Mesenchymal stem cell (in vitro differentiated cells and primary cell): Measurements from ENCODE around the gene SIM2.

ENCODE experiments used
- DNase-seq: peaks from one replicate; pipeline ENCODE4 v3.0.0-alpha.2; 2013
- H2AFZ ChIP-seq: one replicate; pipeline ENCODE4 v1.6.1; 2013; ENCODE audit warnings: low read depth, mild to moderate bottlenecking, control low read depth, inconsistent platforms, low read length, moderate library complexity
- H2AK5ac ChIP-seq: 2 replicates; pipeline ENCODE4 v1.6.1; 2013; ENCODE audit warnings: low read length, moderate library complexity, mild to moderate bottlenecking, inconsistent platforms; ENCODE audit not compliant: severe bottlenecking
- H2BK120ac ChIP-seq: one replicate; pipeline ENCODE4 v1.6.1; 2013; ENCODE audit warnings: low read depth, mild to moderate bottlenecking, inconsistent platforms, low read length, moderate library complexity
- H2BK12ac ChIP-seq, 2 experiments: one replicate each; pipeline ENCODE4 v1.6.1; 2013; ENCODE audit warnings: inconsistent platforms in 2 of 2, low read length in 2 of 2, mild to moderate bottlenecking in 2 of 2, moderate library complexity in 2 of 2, control low read depth in 1 of 2
- H2BK15ac ChIP-seq: one replicate; pipeline ENCODE4 v1.6.1; 2013; ENCODE audit warnings: mild to moderate bottlenecking, low read depth, inconsistent platforms; ENCODE audit not compliant: poor library complexity, severe bottlenecking
- H2BK5ac ChIP-seq: 2 replicates; pipeline ENCODE4 v1.6.1; 2013; ENCODE audit warnings: low read depth, mild to moderate bottlenecking, low read length, control low read depth, inconsistent platforms; ENCODE audit not compliant: poor library complexity, severe bottlenecking
- H3K14ac ChIP-seq, 2 experiments: one replicate each; pipeline ENCODE4 v1.6.1; 2013; ENCODE audit warnings: inconsistent platforms in 2 of 2, low read length in 2 of 2, control low read depth in 1 of 2, mild to moderate bottlenecking in 1 of 2, moderate library complexity in 1 of 2
- H3K18ac ChIP-seq, 2 experiments: one replicate each; pipeline ENCODE4 v1.6.1; 2013; ENCODE audit warnings: inconsistent platforms in 2 of 2, low read length in 2 of 2, control low read depth in 1 of 2, low read depth in 1 of 2, mild to moderate bottlenecking in 1 of 2
- H3K23ac ChIP-seq, 2 experiments: one replicate each; pipeline ENCODE4 v1.6.1; 2013; ENCODE audit warnings: inconsistent platforms in 2 of 2, low read length in 2 of 2, mild to moderate bottlenecking in 2 of 2, moderate library complexity in 2 of 2, control low read depth in 1 of 2
- H3K27ac ChIP-seq: 2 replicates; pipeline ENCODE4 v1.5.1; 2013; ENCODE audit warnings: mild to moderate bottlenecking, moderate library complexity, low read length, control low read depth, inconsistent platforms; ENCODE audit not compliant: poor library complexity, severe bottlenecking
- H3K27me3 ChIP-seq, 2 experiments: 2 replicates each; pipeline versions ENCODE4 v1.6.1 to v1.7.0; 2013; ENCODE audit warnings: low read length in 2 of 2, mild to moderate bottlenecking in 2 of 2, moderate library complexity in 2 of 2, control low read depth in 1 of 2, inconsistent platforms in 1 of 2; ENCODE audit not compliant: control insufficient read depth in 1 of 2, insufficient read depth in 1 of 2
- H3K36me3 ChIP-seq, 2 experiments: 2 replicates each; pipeline versions ENCODE4 v1.6.1 to v1.7.0; 2013; ENCODE audit warnings: low read length in 2 of 2, control low read depth in 1 of 2, inconsistent platforms in 1 of 2, low read depth in 1 of 2, mild to moderate bottlenecking in 1 of 2; ENCODE audit not compliant: insufficient read depth in 2 of 2, control insufficient read depth in 1 of 2
- H3K4ac ChIP-seq, 2 experiments: one replicate each; pipeline ENCODE4 v1.6.1; 2013; ENCODE audit warnings: inconsistent platforms in 2 of 2, low read length in 2 of 2, mild to moderate bottlenecking in 2 of 2, moderate library complexity in 2 of 2, control low read depth in 1 of 2, low read depth in 1 of 2
- H3K4me1 ChIP-seq: 2 replicates; pipeline ENCODE4 v1.6.1; 2013; ENCODE audit warnings: low read depth, low read length, control low read depth; ENCODE audit not compliant: control insufficient read depth, insufficient read depth
- H3K4me2 ChIP-seq: 2 replicates; pipeline ENCODE4 v1.6.1; 2013; ENCODE audit warnings: low read length, mild to moderate bottlenecking, inconsistent platforms; ENCODE audit not compliant: poor library complexity, severe bottlenecking
- H3K4me3 ChIP-seq, 2 experiments: 2 replicates each; pipeline versions ENCODE4 v1.5.1 to v1.7.0; 2013; ENCODE audit warnings: low read length in 2 of 2, mild to moderate bottlenecking in 2 of 2, control low read depth in 1 of 2, low read depth in 1 of 2; ENCODE audit not compliant: insufficient read depth in 1 of 2
- H3K79me1 ChIP-seq: replicated peaks from 2 replicates; pipeline ENCODE4 v1.6.1; 2013; ENCODE audit warnings: mild to moderate bottlenecking, control low read depth, low read length, inconsistent platforms; ENCODE audit not compliant: poor library complexity, severe bottlenecking
- H3K9ac ChIP-seq: 2 replicates; pipeline ENCODE4 v1.7.0; 2013; ENCODE audit warnings: mild to moderate bottlenecking, low read length, moderate library complexity
- H3K9me3 ChIP-seq: 2 replicates; pipeline ENCODE4 v1.7.0; 2013; ENCODE audit warnings: mild to moderate bottlenecking, low read length; ENCODE audit not compliant: control insufficient read depth
- H4K8ac ChIP-seq: one replicate; pipeline ENCODE4 v1.6.1; 2013; ENCODE audit warnings: inconsistent platforms, mild to moderate bottlenecking, low read length, moderate library complexity
- H4K91ac ChIP-seq: one replicate; pipeline ENCODE4 v1.6.1; 2013; ENCODE audit warnings: mild to moderate bottlenecking, low read length, inconsistent platforms
- WGBS: methylation state at CpG from one replicate; pipeline ENCODE4 v1.1.7; 2013; ENCODE audit warnings: mixed read lengths; 5-methylcytosine and 5-hydroxymethylcytosine counted together

SIM2 gene

DNA sequence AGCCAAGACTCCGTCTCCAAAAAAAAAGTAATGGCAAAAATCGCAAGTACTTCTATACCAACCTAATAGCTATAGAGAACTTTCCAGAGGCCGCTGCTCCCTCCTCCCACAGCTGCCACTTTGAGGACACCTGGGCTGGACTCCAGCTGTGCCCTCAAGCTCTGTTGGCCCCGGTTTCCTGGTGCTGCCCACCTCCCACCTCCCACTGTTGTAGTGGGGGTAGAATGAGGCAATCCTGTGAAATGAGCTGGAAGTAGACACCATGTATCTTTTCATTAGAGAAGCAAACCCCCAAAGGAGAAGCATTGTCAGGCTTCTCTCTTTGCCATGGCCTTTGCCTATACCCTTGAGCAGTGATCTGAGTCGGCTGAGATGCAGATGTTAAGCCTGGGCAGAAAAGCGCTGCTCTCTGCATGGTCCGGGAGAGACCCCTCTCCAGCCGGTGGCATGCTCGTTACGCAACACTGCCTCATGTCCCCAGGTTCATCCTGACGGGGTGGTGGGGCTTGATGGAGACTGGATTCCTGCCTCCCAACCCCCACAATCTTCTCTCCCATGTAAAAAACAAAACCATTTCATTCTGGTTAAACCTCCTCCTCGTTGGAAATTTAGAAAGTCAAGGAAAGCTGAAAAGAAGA, 39.7 kb downstream of the SIM2 start:
- Histone ChIP-seq H3K27me3 (peaks cover 3 to 7% of the 10 kb centered on the region in 2 experiments), H3K18ac (no peak overlapping the region), H2AK5ac (no peak overlapping the region), H3K9me3 (no peaks in the 10 kb centered on the region), H2BK15ac (no peak overlapping the region), H2AFZ (no peak overlapping the region), H3K4me2 (no peak overlapping the region), H4K91ac (no peak overlapping the region), H3K9ac (no peak overlapping the region), H3K23ac (no peak overlapping the region), H3K79me1 (no peaks in the 10 kb centered on the region), H3K14ac (no peak overlapping the region), H2BK5ac (no peak overlapping the region), H3K4me3 (no peak overlapping the region), H3K4ac (no peak overlapping the region), H2BK120ac (no peak overlapping the region), H4K8ac (no peak overlapping the region), H3K36me3 (peaks cover 0 to 3% of the 10 kb centered on the region in 2 experiments), H2BK12ac (no peak overlapping the region), H3K27ac (no peak overlapping the region), H3K4me1 (peaks cover 4% of the 10 kb centered on the region)
- WGBS, result 93% methylated on average over 10 of the region's 12 CpGs
- DNase-seq, result no peak

DNA sequence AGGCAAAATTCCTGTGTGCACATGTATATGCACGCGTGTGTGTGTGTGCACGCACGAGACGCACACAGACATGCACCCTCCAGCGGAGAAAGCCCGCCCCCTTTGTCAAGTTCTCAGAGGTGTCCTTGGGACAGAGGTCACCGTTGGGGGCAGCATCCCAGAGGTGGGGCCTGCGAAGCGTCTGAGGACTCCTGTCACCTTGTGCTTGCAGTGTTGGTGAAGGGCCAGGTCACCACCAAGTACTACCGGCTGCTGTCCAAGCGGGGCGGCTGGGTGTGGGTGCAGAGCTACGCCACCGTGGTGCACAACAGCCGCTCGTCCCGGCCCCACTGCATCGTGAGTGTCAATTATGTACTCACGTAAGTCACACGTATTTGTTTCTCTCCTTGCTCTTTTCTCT, 42.6 kb downstream of the SIM2 start:
- H2BK15ac ChIP-seq, result no peak overlapping the region
- no peak overlapping the region for H3K4me2 ChIP-seq
- H3K36me3 ChIP-seq, result peaks cover 0 to 8% of the 10 kb centered on the region in 2 experiments
- peaks cover 0 to 12% of the 10 kb centered on the region in 2 experiments for H3K27me3 ChIP-seq
- H3K79me1 ChIP-seq, result no peaks in the 10 kb centered on the region
- H2BK12ac ChIP-seq, result no peak overlapping the region
- no peak overlapping the region for H3K27ac ChIP-seq
- H2BK120ac ChIP-seq, result no peak overlapping the region
- H4K91ac ChIP-seq, result no peak overlapping the region
- H3K23ac ChIP-seq, result no peak overlapping the region
- H3K4me3 ChIP-seq, result no peak overlapping the region
- no peak overlapping the region for H3K14ac ChIP-seq
- H4K8ac ChIP-seq, result no peak overlapping the region
- H3K4me1 ChIP-seq, result peaks cover 2% of the 10 kb centered on the region
- H2BK5ac ChIP-seq, result no peak overlapping the region
- no peak overlapping the region for H3K9ac ChIP-seq
- H3K4ac ChIP-seq, result no peak overlapping the region
- no peak overlapping the region for H3K18ac ChIP-seq
- H3K9me3 ChIP-seq, result no peaks in the 10 kb centered on the region
- 89% methylated on average over 21 of the region's 21 CpGs for WGBS
- no peak for DNase-seq
- no peak overlapping the region for H2AFZ ChIP-seq
- no peak overlapping the region for H2AK5ac ChIP-seq

DNA sequence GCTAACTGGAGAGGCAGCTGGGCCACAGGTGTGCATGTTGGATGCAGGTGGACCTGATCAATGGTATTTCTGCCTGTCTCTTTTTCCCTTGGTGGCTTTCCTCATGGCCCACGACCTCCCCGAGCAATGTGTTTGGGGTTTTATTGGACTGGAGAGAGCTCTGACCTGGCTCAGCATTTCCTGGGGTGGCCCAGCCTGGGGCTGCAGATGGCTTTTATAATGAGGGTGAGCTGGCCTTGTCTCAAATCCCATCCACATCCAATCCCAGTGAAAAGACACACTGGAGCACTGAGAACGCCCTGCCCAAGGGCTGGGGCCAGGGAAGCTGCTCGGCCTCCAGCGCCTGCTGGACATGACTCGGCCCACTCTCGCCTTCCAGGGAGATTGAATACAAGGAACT, 44.1 kb downstream of the SIM2 start:
- peaks cover 8% of the 10 kb centered on the region for H3K4me1 ChIP-seq
- no peak overlapping the region for H4K91ac ChIP-seq
- H3K36me3 ChIP-seq, result peaks cover 0 to 8% of the 10 kb centered on the region in 2 experiments
- H3K27me3 ChIP-seq, result peaks cover 0 to 20% of the 10 kb centered on the region in 2 experiments
- no peak overlapping the region for H2AFZ ChIP-seq
- no peaks in the 10 kb centered on the region for H3K9me3 ChIP-seq
- no peak overlapping the region for H2BK5ac ChIP-seq
- no peak for DNase-seq
- no peak overlapping the region for H3K9ac ChIP-seq
- H3K4me2 ChIP-seq, result no peak overlapping the region
- no peak overlapping the region for H2AK5ac ChIP-seq
- no peak overlapping the region for H2BK12ac ChIP-seq
- no peaks in the 10 kb centered on the region for H3K79me1 ChIP-seq
- no peak overlapping the region for H3K4ac ChIP-seq
- H4K8ac ChIP-seq, result no peak overlapping the region
- no peak overlapping the region for H2BK120ac ChIP-seq
- H3K4me3 ChIP-seq, result no peak overlapping the region
- H2BK15ac ChIP-seq, result no peak overlapping the region
- 94% methylated on average over 5 of the region's 7 CpGs for whole genome bisulfite sequencing
- H3K27ac ChIP-seq, result no peak overlapping the region
- no peak overlapping the region for H3K23ac ChIP-seq
- no peak overlapping the region for H3K18ac ChIP-seq
- H3K14ac ChIP-seq, result no peak overlapping the region

DNA sequence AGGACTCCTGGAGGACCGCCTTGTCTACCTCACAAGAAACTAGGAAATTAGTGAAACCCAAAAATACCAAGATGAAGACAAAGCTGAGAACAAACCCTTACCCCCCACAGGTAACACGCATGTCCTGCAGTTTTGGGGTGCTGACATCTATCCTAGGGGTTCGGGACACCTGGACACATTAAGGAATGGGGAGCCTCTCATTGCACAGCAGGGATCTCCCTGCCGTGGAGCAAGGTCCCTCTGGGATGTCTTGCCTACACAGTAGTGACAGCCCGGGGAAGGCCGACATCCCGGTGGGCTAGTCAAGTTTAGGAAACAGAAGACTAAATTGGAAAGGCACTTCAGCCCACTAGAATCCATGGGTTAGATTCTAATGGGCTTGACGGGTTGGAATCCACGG, 44.5 kb downstream of the SIM2 start:
- no peak overlapping the region for H3K4ac ChIP-seq
- no peak overlapping the region for H4K8ac ChIP-seq
- no peak overlapping the region for H3K18ac ChIP-seq
- H2AFZ ChIP-seq, result no peak overlapping the region
- no peak overlapping the region for H3K4me2 ChIP-seq
- no peak overlapping the region for H2AK5ac ChIP-seq
- H3K9me3 ChIP-seq, result no peaks in the 10 kb centered on the region
- WGBS, result 93% methylated on average over 9 of the region's 9 CpGs
- no peak overlapping the region for H2BK120ac ChIP-seq
- no peak overlapping the region for H2BK5ac ChIP-seq
- H3K4me1 ChIP-seq, result peaks cover 12% of the 10 kb centered on the region
- H2BK15ac ChIP-seq, result no peak overlapping the region
- H3K9ac ChIP-seq, result no peak overlapping the region
- H3K79me1 ChIP-seq, result no peaks in the 10 kb centered on the region
- H3K27ac ChIP-seq, result no peak overlapping the region
- H2BK12ac ChIP-seq, result no peak overlapping the region
- no peak overlapping the region for H4K91ac ChIP-seq
- H3K23ac ChIP-seq, result no peak overlapping the region
- no peak overlapping the region for H3K14ac ChIP-seq
- H3K27me3 ChIP-seq, result peaks cover 0 to 24% of the 10 kb centered on the region in 2 experiments
- DNase-seq, result no peak
- H3K4me3 ChIP-seq, result no peak overlapping the region
- peaks cover 0 to 8% of the 10 kb centered on the region in 2 experiments for H3K36me3 ChIP-seq
